Endodermal cell (in vitro differentiated cells): ENCODE data around the gene CCK. TPM values are rescaled to one million over a fixed set of nuclear protein-coding genes. Genes with fewer than 3 reads are reported as not detected.

Experiments
- DNase-seq: peaks from one replicate; pipeline ENCODE4 v3.0.0-alpha.2; 2017
- H3K27ac ChIP-seq: 2 replicates; pipeline ENCODE4 v1.5.1; 2013; ENCODE audit warnings: mild to moderate bottlenecking, low read depth, low read length, moderate library complexity
- H3K27me3 ChIP-seq: 2 replicates; pipeline ENCODE4 v1.6.1; 2013; ENCODE audit warnings: mild to moderate bottlenecking, low read length, moderate library complexity; ENCODE audit not compliant: insufficient read depth, control insufficient read depth, poor library complexity, severe bottlenecking
- H3K36me3 ChIP-seq: 2 replicates; pipeline ENCODE4 v1.7.0; 2013; ENCODE audit warnings: mild to moderate bottlenecking, low read length, moderate library complexity; ENCODE audit not compliant: control insufficient read depth, insufficient read depth
- H3K4me1 ChIP-seq: one replicate; pipeline ENCODE4 v1.7.0; 2013; ENCODE audit warnings: low read length; ENCODE audit not compliant: control insufficient read depth, insufficient read depth
- H3K4me3 ChIP-seq: 2 replicates; pipeline ENCODE4 v1.5.1; 2013; ENCODE audit warnings: mild to moderate bottlenecking, low read length, moderate library complexity
- H3K9ac ChIP-seq: 2 replicates; pipeline ENCODE4 v1.6.1; 2013; ENCODE audit warnings: mild to moderate bottlenecking, low read length, moderate library complexity; ENCODE audit not compliant: poor library complexity, severe bottlenecking; ENCODE audit errors: extremely low read depth
- H3K9me3 ChIP-seq: 2 replicates; pipeline ENCODE4 v1.6.1; 2013; ENCODE audit warnings: mild to moderate bottlenecking, low read length, moderate library complexity; ENCODE audit not compliant: control insufficient read depth
- H3K27ac Mint-ChIP-seq: 2 replicates; pipeline ENCODE4 v1.8.0; 2020; ENCODE audit warnings: mixed read lengths
- H3K27me3 Mint-ChIP-seq: 2 replicates; pipeline ENCODE4 v1.8.0; 2021; ENCODE audit warnings: mild to moderate bottlenecking, mixed read lengths; ENCODE audit not compliant: insufficient read depth
- H3K36me3 Mint-ChIP-seq: 2 replicates; pipeline ENCODE4 v1.8.0; 2020; ENCODE audit warnings: low read depth, mixed read lengths
- H3K4me1 Mint-ChIP-seq: 2 replicates; pipeline ENCODE4 v1.8.0; 2020; ENCODE audit warnings: mixed read lengths
- H3K4me3 Mint-ChIP-seq: 2 replicates; pipeline ENCODE4 v1.8.0; 2020; ENCODE audit warnings: mild to moderate bottlenecking, moderate library complexity, mixed read lengths
- H3K9me3 Mint-ChIP-seq: 2 replicates; pipeline ENCODE4 v1.8.0; 2020; ENCODE audit warnings: mild to moderate bottlenecking, mixed read lengths
- WGBS, 2 experiments: methylation state at CpG; one replicate each; pipeline versions ENCODE4 v1.1.5 to v1.1.7; 2013; ENCODE audit warnings: missing lambda C conversion rate in 2 of 2, mixed read lengths in 1 of 2; ENCODE audit not compliant: insufficient coverage in 1 of 2, insufficient read length in 1 of 2; 5-methylcytosine and 5-hydroxymethylcytosine counted together
- total RNA-seq, 2 donors: library from RNA; stranded (reverse); fragmentation: NEBNext Ultra II Directional in 1 of 2; extraction: Animal tissue kit (Norgen Biotek cat#: 25700) in 1 of 2; gene quantifications; 2 replicates in 1 of 2; 3 replicates in 1 of 2; pipeline ENCODE4 v1.2.1, GENCODE V29; 2021
- TF ChIP-seq, protein P1 (sequence below): fragments of 200-600 bp; sonication (generic); conservative IDR thresholded peaks from 2 replicates; pipeline ENCODE4 v1.5.0; 2021; ENCODE audit warnings: antibody characterized with exemption, mild to moderate bottlenecking

CCK gene
- total RNA-seq, 2 donors from 2014 or later: 0.64 to 0.97 TPM

DNA sequence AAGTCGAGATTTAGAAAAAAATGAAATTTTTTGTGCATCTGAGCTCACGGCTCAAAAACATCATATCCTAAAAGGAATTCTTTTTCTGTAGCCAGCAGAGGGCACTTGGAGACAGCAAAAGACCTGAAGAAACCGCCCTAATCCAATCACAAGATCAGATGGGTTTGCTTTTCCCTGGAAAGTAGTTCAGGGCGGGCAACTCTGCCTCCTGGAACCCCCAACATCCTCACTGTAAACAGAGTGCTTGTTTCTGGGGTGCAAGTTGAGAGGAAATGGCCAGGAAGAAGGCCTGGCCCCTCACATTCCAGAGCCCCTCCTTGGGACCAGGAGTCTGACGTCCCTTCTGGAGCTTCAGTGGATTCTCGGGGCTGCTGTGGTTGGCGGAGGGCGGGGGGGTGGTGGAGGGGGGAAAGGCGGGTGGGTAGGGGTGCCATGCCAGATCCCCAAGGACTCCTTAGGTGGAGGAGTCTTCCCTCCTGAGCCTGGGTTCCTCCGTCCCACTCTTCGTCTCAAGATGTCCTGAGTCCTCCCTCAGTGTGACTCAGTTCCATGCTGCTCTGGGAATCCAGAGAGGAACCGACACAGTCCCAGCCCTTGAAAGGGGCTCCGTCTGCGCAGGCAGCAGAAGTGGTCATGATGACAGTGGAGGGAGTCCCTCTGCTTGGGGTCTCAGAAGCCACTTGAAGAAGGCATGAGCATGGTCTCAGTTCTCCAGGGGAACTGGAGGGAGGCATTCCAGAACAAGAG lies 35.9 kb downstream of the CCK start:
- H3K4me1 Mint-ChIP-seq: no peaks in the 10 kb centered on the region
- H3K4me3 Mint-ChIP-seq: no peak overlapping the region
- no peak overlapping the region for H3K9ac ChIP-seq
- TF ChIP-seq, protein P1, sequence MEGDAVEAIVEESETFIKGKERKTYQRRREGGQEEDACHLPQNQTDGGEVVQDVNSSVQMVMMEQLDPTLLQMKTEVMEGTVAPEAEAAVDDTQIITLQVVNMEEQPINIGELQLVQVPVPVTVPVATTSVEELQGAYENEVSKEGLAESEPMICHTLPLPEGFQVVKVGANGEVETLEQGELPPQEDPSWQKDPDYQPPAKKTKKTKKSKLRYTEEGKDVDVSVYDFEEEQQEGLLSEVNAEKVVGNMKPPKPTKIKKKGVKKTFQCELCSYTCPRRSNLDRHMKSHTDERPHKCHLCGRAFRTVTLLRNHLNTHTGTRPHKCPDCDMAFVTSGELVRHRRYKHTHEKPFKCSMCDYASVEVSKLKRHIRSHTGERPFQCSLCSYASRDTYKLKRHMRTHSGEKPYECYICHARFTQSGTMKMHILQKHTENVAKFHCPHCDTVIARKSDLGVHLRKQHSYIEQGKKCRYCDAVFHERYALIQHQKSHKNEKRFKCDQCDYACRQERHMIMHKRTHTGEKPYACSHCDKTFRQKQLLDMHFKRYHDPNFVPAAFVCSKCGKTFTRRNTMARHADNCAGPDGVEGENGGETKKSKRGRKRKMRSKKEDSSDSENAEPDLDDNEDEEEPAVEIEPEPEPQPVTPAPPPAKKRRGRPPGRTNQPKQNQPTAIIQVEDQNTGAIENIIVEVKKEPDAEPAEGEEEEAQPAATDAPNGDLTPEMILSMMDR: peak; percentile 87
- H3K4me3 ChIP-seq: no peak overlapping the region
- peak; percentile 74 for DNase-seq
- H3K9me3 ChIP-seq: no peaks in the 10 kb centered on the region
- peaks cover 15% of the 10 kb centered on the region for H3K36me3 Mint-ChIP-seq
- no peak overlapping the region for H3K27ac Mint-ChIP-seq
- no peak overlapping the region for H3K27ac ChIP-seq
- peaks cover 5% of the 10 kb centered on the region for H3K27me3 ChIP-seq
- WGBS, 2 experiments: 67 to 95% methylated on average over 3 to 11 of the region's 14 CpGs
- H3K9me3 Mint-ChIP-seq: no peaks in the 10 kb centered on the region
- H3K36me3 ChIP-seq: peaks cover under 1% of the 10 kb centered on the region
- no peaks in the 10 kb centered on the region for H3K4me1 ChIP-seq
- peaks cover 7% of the 10 kb centered on the region for H3K27me3 Mint-ChIP-seq

DNA sequence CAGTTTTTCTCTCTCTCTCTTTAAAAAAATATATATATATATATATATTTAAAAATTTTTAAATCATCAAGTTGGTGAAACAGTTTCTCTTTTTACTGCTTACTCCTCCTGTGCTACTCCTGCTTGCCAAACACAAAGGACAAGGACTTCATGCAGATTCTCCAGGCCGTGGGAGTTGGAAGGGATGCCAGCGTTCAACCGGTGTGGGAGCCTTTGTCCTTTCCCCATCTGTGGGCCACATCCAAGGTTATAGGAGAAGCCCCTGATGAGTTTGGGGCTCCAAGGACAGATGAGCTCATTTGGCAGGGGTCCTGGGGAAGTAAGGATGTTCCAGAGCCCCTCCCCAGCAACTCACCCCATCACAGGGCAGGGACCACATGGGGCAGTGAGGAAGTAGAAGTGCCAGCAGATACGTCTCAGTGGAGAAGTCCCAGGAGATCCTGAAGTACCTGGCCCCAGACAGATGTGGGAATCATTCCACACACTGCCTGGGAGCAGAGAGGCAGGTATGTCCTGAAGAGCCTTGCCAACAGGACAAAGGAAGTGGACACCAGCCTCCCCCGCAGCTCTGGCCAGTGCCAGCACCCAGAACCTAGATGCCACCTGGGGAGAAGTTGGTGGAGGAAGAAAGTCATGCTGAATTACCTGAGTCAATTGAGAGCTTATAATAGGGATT lies 36.6 kb downstream of the CCK start:
- 87 to 96% methylated on average over 4 to 5 of the region's 5 CpGs for WGBS, 2 experiments
- H3K27ac Mint-ChIP-seq: no peak overlapping the region
- H3K4me1 Mint-ChIP-seq: no peaks in the 10 kb centered on the region
- TF ChIP-seq, protein P1: no peak
- Histone ChIP-seq H3K36me3 (peaks cover 8% of the 10 kb centered on the region), H3K27ac (no peak overlapping the region), H3K4me1 (no peaks in the 10 kb centered on the region), H3K4me3 (no peak overlapping the region), H3K9ac (no peak overlapping the region), H3K27me3 (no peaks in the 10 kb centered on the region), H3K9me3 (no peaks in the 10 kb centered on the region)
- no peak overlapping the region for H3K4me3 Mint-ChIP-seq
- H3K36me3 Mint-ChIP-seq: peaks cover 16% of the 10 kb centered on the region
- DNase-seq: peak; percentile 61
- peaks cover 4% of the 10 kb centered on the region for H3K27me3 Mint-ChIP-seq
- H3K9me3 Mint-ChIP-seq: no peaks in the 10 kb centered on the region

DNA sequence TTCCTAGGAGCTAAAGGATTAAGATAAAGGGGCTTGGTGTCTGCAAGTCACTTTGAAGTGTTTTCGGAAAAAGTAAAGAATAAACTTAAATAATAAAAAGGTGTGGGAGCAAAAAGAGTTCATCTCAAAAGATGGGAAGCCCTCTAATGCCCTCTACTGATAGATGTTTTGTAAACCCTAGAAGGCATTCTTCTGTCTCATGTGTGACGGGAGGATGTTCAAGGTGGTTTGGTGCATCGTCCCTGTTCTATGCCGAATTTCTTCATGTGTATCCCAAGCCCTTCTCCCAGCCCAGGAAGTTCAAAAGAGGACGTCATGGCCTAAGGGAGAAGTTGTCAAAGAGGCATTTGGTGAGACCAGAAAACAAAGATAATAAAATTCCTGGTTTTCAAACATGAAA lies 37.2 kb downstream of the CCK start:
- 60 to 70% methylated on average over 3 to 5 of the region's 5 CpGs for WGBS, 2 experiments
- peaks cover 18% of the 10 kb centered on the region for H3K36me3 Mint-ChIP-seq
- no peak overlapping the region for H3K4me3 ChIP-seq

More for the DNA sequence above, 37.2 kb downstream of the CCK start:
- Mint-ChIP-seq H3K27me3 (no peaks in the 10 kb centered on the region), H3K27ac (no peak overlapping the region), H3K4me3 (no peak overlapping the region), H3K4me1 (no peaks in the 10 kb centered on the region), H3K9me3 (no peaks in the 10 kb centered on the region)
- H3K4me1 ChIP-seq: no peaks in the 10 kb centered on the region
- peaks cover 13% of the 10 kb centered on the region for H3K36me3 ChIP-seq
- H3K27me3 ChIP-seq: no peaks in the 10 kb centered on the region
- no peaks in the 10 kb centered on the region for H3K9me3 ChIP-seq
- no peak overlapping the region for H3K9ac ChIP-seq
- DNase-seq: no peak
- TF ChIP-seq, protein P1: peak; percentile 62
- H3K27ac ChIP-seq: no peak overlapping the region
